NT2/D1 (cell line): ENCODE results near the gene PCSK9.

ENCODE experiments used
- DNase-seq: peaks from one replicate; pipeline ENCODE4 v3.0.0-alpha.2; 2011; ENCODE audit warnings: low read depth, low spot score
- H3K27me3 ChIP-seq: 2 replicates; pipeline ENCODE4 v1.6.0; 2011; ENCODE audit warnings: mild to moderate bottlenecking; ENCODE audit not compliant: insufficient read length, insufficient read depth
- H3K36me3 ChIP-seq: 2 replicates; pipeline ENCODE4 v1.6.1; 2011; ENCODE audit warnings: mild to moderate bottlenecking, low read length, mixed read lengths; ENCODE audit not compliant: insufficient read depth, insufficient read length
- H3K4me1 ChIP-seq: 2 replicates; pipeline ENCODE4 v1.5.1; 2011; ENCODE audit not compliant: insufficient read depth, insufficient read length
- H3K4me3 ChIP-seq: 2 replicates; pipeline ENCODE4 v1.5.1; 2011; ENCODE audit warnings: low read depth; ENCODE audit not compliant: insufficient read length
- H3K9ac ChIP-seq: 2 replicates; pipeline ENCODE4 v1.6.0; 2011; ENCODE audit warnings: low read depth; ENCODE audit not compliant: insufficient read length
- H3K9me3 ChIP-seq: 2 replicates; pipeline ENCODE4 v1.5.1; 2011; ENCODE audit warnings: mild to moderate bottlenecking, low read length; ENCODE audit not compliant: insufficient read depth
- SUZ12 ChIP-seq: IDR thresholded peaks from 2 replicates; pipeline ENCODE4 v1.6.1; 2011; ENCODE audit not compliant: insufficient read length, insufficient read depth; ENCODE audit errors: extremely low read depth
- YY1 ChIP-seq: IDR thresholded peaks from 2 replicates; pipeline ENCODE4 v1.6.1; 2011; ENCODE audit not compliant: insufficient read length, insufficient read depth
- ZNF274 ChIP-seq: IDR thresholded peaks from 2 replicates; pipeline ENCODE4 v1.6.1; 2011; ENCODE audit warnings: mild to moderate bottlenecking, low read depth, low read length

PCSK9 gene

GRCh38 chr1:54995013-54995760 lies 44.2 kb upstream of the PCSK9 start:
- H3K36me3 ChIP-seq: no peaks in the 10 kb centered on the region
- H3K4me1 ChIP-seq: peaks cover 46% of the 10 kb centered on the region
- DNase-seq: peak; percentile 61
- TF ChIP-seq YY1: no peak
- TF ChIP-seq SUZ12: no peak
- TF ChIP-seq ZNF274: no peak
- H3K27me3 ChIP-seq: peaks cover 8% of the 10 kb centered on the region
- no peak overlapping the region for H3K4me3 ChIP-seq
- peak overlapping the region; percentile 1 for H3K9ac ChIP-seq
- no peaks in the 10 kb centered on the region for H3K9me3 ChIP-seq

GRCh38 chr1:54995835-54996234 lies 43.5 kb upstream of the PCSK9 start:
- DNase-seq: no peak
- H3K4me1 ChIP-seq: peaks cover 49% of the 10 kb centered on the region
- no peak overlapping the region for H3K4me3 ChIP-seq
- no peak for TF ChIP-seq YY1
- TF ChIP-seq SUZ12: no peak
- H3K9ac ChIP-seq: no peak overlapping the region
- no peaks in the 10 kb centered on the region for H3K36me3 ChIP-seq
- peaks cover 8% of the 10 kb centered on the region for H3K27me3 ChIP-seq
- H3K9me3 ChIP-seq: no peaks in the 10 kb centered on the region

GRCh38 chr1:54996359-54996868 lies 42.9 kb upstream of the PCSK9 start:
- H3K4me3 ChIP-seq: peak overlapping the region; percentile 20
- no peaks in the 10 kb centered on the region for H3K9me3 ChIP-seq
- no peaks in the 10 kb centered on the region for H3K36me3 ChIP-seq
- H3K9ac ChIP-seq: peak overlapping the region; percentile 65
- TF ChIP-seq SUZ12 (no peak), ZNF274 (no peak), YY1 (no peak)
- H3K27me3 ChIP-seq: peaks cover 8% of the 10 kb centered on the region
- peaks cover 51% of the 10 kb centered on the region for H3K4me1 ChIP-seq
- DNase-seq: peak; percentile 84

GRCh38 chr1:54996869-54997710 lies 42.3 kb upstream of the PCSK9 start:
- DNase-seq: no peak
- peaks cover 8% of the 10 kb centered on the region for H3K27me3 ChIP-seq
- TF ChIP-seq YY1: no peak
- peak overlapping the region; percentile 20 for H3K4me3 ChIP-seq
- H3K36me3 ChIP-seq: no peaks in the 10 kb centered on the region
- no peaks in the 10 kb centered on the region for H3K9me3 ChIP-seq
- peak overlapping the region; percentile 65 for H3K9ac ChIP-seq
- H3K4me1 ChIP-seq: peaks cover 51% of the 10 kb centered on the region

GRCh38 chr1:54997711-54997986 lies 41.7 kb upstream of the PCSK9 start:
- peaks cover 8% of the 10 kb centered on the region for H3K27me3 ChIP-seq
- H3K9ac ChIP-seq: no peak overlapping the region
- peaks cover 51% of the 10 kb centered on the region for H3K4me1 ChIP-seq
- H3K9me3 ChIP-seq: no peaks in the 10 kb centered on the region
- no peaks in the 10 kb centered on the region for H3K36me3 ChIP-seq
- H3K4me3 ChIP-seq: no peak overlapping the region
- TF ChIP-seq YY1: no peak
- no peak for TF ChIP-seq SUZ12
- no peak for DNase-seq

- no peak for TF ChIP-seq SUZ12
- TF ChIP-seq YY1: no peak
- no peak for TF ChIP-seq ZNF274
- H3K4me1 ChIP-seq: peaks cover 51% of the 10 kb centered on the region
- H3K36me3 ChIP-seq: no peaks in the 10 kb centered on the region
- H3K9me3 ChIP-seq: no peaks in the 10 kb centered on the region
- no peak overlapping the region for H3K4me3 ChIP-seq
- no peak overlapping the region for H3K9ac ChIP-seq
- peaks cover 8% of the 10 kb centered on the region for H3K27me3 ChIP-seq
- DNase-seq: no peak
Observed at GRCh38 chr1:54998100-54998499, 41.2 kb upstream of the PCSK9 start.

GRCh38 chr1:54998677-54999076 lies 40.7 kb upstream of the PCSK9 start, which contains the start of gene BSND:
Gene BSND (plus strand): TSS chr1:54998933. CDS start chr1:54999187, 254 bp downstream.
- Histone ChIP-seq H3K27me3 (peaks cover 8% of the 10 kb centered on the region), H3K4me1 (peaks cover 51% of the 10 kb centered on the region), H3K4me3 (no peak within 1 kb of the TSS), H3K36me3 (no peaks in the 10 kb centered on the region), H3K9ac (peak within 1 kb of the TSS; percentile 43), H3K9me3 (no peaks in the 10 kb centered on the region)
- TF ChIP-seq SUZ12 (no peak), ZNF274 (no peak)
- DNase-seq: no peak
